ENCODE data around the gene DNM3.

DNA sequence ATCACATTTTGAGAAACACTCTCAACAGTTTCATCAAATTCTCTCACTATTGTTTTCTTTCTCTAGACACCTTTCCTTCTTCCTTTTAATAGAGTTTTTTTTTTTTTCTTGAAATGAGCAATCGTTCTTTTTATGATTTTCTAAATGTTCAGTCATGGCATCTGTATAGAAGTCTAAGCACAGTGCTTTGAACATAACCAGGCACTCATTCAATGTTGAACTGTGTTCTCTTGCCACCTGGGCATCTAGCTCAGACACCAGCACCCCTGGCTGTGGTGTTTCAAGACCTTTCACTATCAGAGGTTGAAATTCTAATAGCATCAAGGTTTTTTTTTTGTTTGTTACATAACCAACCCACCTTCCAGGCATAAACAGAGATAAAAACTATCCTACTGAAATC is 96.6 kb downstream of the DNM3 start:
- TF ChIP-seq, protein P1, sequence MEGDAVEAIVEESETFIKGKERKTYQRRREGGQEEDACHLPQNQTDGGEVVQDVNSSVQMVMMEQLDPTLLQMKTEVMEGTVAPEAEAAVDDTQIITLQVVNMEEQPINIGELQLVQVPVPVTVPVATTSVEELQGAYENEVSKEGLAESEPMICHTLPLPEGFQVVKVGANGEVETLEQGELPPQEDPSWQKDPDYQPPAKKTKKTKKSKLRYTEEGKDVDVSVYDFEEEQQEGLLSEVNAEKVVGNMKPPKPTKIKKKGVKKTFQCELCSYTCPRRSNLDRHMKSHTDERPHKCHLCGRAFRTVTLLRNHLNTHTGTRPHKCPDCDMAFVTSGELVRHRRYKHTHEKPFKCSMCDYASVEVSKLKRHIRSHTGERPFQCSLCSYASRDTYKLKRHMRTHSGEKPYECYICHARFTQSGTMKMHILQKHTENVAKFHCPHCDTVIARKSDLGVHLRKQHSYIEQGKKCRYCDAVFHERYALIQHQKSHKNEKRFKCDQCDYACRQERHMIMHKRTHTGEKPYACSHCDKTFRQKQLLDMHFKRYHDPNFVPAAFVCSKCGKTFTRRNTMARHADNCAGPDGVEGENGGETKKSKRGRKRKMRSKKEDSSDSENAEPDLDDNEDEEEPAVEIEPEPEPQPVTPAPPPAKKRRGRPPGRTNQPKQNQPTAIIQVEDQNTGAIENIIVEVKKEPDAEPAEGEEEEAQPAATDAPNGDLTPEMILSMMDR (IDR thresholded peaks at IDR 0.05; ENCODE audit: low read length), result no peak
- TF ChIP-seq EZH2phosphoT487 (IDR thresholded peaks at IDR 0.05; ENCODE audit: low read length), result no peak
- no peak for TF ChIP-seq EZH2 (optimal IDR thresholded peaks at IDR 0.05; ENCODE audit: low read depth, low read length)
